GM21360 (cell line): ENCODE data around the gene BST1.
"Not testable (repeated sequence)": the region's sequence is repeated elsewhere in the genome, so short reads cannot be mapped to it uniquely, and the experiment has no call there.

Source experiments
- ATAC-seq: cut with Tn5 transposase; IDR thresholded peaks from one replicate; pipeline ENCODE4 v1.9.1; 2021; ENCODE audit warnings: mild to moderate bottlenecking, moderate library complexity; ENCODE audit not compliant: unreplicated experiment

Gene BST1

DNA sequence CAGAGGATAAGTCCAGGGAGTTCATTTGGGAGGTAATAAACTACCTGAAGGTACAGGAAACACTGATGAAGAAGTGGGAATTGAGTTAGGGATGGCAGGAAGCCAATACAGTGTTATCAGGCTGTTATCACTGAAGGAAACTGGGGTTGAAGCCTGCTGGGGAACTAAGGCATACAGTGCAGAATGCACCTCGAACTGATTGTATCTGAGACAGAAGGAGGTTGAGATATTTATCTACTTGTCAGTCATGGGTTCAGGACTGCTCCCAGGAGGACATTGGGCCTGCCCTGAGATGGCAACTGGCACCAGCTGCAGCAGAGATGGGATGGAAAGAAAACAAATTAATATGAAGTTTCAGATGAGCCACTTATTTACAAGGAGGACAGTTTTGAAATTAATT lies 39.8 kb downstream of the BST1 start:
- ATAC-seq, result no peak

DNA sequence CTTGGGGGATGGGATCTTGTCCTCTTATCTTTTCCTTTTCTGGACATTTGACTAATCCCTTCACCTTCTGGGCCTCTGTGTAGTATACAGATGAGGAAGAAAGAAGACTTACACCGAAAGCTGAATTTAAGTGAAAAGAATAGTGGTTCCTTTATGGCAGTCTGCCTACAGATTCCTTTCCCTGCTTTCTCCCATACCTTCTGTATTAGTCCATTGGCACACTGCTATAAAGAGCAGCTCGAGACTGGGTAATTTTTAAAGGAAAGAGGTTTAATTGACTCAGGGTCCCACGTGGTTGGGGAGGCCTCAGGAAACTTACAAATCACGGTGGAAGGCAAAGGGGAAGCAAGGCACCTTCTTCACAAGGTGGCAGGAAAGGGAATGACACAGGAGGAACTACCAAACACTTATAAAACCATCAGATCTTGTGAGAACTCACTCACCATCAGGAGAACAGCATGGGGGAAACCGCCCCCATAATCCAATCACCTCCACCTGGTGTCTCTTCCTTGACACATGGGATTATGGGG lies 41.2 kb downstream of the BST1 start:
- no peak for ATAC-seq

DNA sequence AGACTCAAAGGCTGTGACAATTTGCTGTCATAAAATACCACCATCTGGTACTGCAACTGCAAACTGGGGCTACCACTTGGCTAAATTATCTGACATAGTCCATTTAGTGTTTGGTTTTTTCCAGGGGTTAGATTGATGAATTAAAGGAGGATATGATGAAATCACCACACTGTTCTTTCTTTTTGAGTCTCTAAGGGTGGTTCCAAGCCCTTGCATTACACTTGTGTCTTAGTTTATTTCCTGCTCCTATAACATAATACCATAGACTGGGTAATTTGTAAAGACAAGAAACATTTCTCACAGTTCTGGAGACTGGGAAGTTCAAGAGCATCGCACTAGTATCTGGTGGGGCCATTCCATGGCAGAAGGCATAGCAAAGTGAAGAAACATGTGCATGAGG lies 43.2 kb downstream of the BST1 start:
- no peak for ATAC-seq

DNA sequence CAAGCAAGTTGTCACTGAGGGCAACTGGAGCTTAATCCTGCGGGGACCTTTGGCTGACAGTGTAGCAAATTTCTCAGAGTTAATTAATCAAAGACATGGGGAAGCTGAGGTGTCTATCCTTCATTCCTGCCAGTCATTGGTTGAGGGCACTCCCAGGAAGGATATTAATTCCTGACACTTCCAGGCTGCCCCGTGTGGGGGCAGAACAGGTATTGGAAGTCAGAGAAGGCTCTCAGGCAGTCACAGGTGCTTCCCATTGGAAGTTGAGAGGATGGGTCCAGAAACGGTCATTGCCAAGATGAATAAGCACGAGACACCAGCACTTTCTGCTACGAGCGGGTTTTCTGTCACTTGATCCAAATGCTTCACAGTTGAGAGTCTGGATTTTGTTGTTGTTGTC lies 46.1 kb downstream of the BST1 start:
- ATAC-seq, result no peak

DNA sequence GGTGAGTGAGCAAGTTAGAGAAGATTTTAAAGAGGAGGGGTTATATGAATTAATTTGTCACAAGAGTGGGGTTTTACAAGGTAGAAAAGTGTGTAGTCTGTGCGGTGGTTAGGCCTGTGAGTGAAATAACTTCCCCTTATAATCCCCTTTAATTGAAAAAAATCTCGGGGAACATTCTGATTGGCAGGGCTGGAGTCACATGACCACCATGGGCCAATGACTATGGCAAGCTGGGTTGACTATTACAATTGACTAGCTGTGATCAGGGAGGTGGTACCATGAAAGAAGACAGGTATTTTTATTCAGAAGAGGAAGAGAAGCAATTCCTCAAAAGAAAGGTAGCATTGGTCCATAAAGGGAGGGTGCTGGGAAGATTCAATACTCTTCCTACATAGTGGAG lies 48.3 kb downstream of the BST1 start:
- no peak for ATAC-seq

DNA sequence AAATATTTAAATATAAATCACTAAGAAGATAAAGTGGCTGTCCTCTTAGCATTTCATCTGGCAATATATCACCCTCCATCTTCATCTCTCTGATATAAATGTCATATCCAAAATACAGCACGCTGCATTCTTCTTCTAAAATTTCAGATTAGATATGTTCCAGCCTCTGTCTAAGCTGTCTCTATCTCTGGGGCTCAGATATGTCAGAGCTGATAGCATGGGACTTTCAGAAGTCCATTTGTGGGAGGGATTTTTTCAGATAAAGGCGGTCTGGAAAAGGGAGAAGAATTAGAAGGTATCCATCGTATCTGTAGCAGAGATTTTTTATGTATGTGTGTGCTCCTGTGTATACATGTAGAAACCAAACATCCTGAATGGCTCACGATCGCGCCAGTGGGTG lies 50.2 kb downstream of the BST1 start:
- no peak for ATAC-seq

DNA sequence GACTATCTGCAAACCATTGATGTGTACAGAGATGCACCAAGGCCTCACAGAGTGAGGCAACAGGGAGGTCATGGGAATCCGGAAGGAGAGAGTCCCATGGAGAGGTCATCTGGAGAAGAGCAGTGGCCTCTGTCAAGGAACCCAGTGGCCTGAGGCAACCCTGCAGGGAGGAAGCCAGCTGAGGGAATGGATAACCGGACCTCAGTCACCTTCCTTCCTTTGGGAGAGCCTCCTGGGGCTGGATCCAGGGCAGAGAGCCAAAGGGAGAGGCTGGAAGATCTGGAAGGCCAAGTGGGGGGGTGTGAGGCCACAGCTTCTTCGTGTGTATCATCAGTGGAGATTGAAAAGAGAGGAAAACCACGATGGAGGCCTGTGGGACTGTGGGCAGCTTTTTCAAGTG lies 50.9 kb downstream of the BST1 start:
- ATAC-seq, result no peak

DNA sequence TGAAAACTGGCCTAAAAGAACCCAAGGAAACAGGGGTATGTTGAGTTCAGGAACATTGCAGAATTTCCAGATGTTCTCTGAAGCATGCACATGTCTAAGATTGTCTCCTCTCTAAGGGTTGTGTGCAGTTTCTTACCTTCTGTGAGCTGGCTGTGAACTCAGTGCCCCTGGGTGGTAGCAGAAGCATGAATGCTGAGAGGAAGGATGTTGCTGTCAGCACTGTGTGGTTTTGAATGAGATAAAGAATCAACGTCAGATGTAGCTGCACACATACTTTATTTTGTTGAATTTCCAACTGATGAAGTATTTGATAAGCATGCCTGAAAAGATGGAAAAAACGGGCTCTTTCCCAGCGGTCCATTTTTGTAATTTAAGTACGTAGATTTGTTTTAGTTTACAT lies 51.5 kb downstream of the BST1 start:
- ATAC-seq, result no peak

DNA sequence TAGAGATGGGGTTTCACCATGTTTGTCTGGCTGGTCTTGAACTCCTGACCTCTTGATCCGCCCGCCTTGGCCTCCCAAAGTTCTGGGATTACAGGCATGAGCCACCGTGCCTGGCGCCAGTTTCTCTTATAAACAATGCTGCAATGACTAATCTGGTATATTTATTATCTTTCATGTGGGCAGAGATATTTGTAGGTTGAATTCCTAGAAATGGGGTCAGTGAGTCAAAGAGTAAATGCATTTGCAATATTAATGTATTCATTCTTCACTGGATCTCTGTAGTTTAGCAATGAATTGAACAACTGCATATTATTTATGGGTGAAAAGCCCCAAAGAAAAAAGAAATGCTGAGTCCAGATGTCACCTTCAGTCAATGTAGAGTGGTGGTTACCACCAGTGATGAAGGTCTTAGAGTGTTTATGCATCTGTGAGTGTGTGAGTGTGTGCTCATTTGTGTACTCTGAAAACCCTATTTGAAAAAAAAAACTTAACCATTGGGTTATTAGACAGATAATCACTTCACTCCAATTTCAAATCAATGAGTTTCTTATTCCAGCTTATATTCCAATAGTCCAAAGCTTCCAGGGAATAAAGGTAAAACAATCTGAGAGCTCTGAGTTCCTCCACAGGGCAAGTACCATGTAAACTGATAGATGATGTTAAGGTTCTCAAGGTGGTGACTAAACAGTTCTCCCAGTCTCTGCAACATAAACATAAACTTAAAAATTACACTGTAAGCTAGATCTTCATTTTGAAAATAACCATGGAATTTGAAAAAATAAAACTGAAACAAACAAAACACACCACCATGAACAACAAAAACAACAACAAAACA lies 52.7 kb downstream of the BST1 start:
- ATAC-seq, result peak; percentile 20

DNA sequence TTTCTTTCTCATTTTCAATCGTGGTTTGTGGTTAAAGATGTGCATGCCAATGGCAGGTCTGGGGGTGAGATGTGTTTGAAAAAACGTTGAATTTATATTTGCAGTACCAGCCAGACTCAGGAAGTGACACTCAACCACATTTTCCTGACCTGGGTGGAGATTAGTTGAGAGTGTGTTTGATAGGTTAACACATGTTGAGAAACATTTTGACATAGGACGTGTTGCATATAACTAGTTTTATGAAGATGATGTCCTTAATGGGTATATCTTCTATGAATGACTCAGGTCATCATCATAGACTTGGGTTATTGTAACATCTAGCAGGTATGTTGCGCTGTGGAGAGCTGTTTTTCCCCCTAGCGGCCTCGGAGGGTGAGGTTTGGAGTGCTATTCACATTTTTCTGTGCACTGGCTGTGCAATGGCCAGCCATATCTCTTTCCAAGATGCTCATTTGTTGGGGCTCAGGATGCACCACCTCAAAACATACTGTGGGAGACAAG lies 53.5 kb downstream of the BST1 start:
- peak; percentile 83 for ATAC-seq

DNA sequence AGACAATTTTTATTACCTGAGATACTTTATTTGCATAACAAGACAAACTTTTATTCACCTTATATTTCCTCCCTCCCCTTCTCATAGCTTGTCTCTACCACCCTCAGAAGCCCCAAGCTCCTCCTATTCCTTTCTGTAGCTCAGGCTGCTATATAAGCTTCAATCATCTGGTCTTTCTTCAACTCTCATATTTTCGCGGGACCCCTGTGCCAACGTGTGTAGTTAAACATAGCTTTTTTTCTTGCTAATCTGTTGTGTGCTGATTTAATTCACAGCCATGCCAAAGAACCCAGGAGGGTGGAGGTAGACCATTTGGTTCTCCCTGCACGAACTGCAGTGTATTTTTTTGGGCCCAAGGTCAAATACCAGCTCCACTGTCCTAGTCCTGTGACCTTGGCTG lies 54.2 kb downstream of the BST1 start:
- ATAC-seq, result no peak

DNA sequence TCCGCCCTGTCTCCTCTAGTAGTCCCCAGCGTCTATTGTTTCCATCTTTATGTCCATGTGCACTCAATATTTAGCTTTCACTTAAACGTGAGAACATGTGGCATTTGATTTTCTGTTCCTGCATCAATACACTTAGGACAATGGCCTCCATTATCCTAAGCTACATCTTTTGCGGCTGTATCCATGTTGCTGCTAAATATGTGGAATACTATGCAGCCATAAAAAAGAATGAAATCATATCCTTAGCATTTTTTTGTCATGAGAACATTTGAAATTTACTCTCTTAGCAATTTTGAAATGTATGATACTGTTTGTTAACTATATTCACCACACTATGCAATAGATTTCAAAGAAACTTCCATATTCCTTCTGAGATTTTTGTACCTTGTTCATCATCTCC lies 55.4 kb downstream of the BST1 start:
- no peak for ATAC-seq

DNA sequence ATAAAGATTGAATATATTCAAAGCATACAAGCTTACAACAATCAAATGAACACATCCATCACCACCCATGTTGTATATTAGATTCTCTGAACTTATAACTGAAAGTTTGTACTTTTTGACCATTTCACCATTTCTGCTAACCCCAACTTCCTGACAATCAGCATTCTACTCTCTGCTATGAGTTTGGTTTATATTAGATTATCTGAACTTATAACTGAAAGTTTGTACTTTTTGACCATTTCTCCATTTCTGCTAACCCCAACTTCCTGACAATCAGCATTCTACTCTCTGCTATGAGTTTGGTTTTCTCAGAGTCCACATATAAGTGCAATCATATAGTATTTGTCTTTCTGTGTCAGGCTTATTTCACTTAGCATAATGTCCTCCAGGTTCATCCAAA lies 59.6 kb downstream of the BST1 start:
- ATAC-seq, result not testable (repeated sequence)

DNA sequence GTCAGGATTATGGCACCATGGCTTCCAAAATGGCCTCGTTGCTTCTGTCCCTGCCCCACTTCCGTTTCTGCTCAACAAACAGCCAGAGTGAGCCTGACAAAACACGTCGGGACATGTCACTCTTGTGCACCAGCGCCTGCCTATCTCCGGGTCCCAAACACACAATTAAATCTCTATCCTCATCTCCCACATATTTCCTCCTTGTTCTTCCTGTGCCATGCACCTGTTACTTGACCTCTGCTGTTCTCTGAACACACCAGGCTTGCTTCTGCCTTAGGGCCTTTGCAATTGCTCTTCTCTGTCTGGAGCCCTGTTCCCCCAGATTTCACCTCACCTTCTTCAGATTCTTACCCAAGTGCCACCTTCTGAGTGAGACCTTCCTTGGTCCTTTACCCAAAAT lies 62.5 kb downstream of the BST1 start:
- ATAC-seq, result no peak

DNA sequence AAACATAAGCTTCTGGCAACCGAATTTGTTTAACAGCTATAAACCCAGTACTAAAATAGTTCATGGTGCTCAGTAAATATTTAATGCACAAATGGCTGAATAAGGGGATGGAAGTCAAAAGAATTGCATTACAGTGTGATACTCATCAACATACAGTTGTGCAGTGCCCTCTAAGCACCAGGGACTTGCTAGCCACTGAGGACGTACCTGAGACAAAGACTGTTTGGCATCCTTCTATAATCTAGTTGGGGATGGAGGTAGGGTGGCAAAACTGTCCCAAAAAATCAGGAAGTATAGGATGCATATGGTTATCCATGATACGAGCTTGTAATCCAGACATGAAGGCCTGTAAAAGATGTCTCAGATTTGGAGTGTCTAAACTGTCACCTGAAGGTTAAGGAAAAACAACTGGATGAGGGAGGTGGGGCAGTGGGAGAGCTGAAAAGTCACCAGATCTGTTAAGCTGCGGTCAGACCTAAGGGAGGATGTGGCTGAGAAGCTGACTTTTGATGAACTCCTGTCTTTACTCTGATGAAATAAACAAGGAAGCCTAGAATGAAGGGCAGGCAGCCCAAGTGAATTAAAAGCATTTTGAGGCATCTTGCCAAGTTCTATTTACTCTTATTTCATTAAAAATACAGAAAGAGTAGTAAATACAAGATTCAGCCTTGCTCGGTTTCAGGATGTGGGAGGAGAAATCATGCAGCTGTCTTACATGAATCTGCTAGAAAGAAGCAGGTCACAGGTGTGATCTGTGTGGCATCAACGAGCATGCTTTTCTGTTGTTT lies 63.2 kb downstream of the BST1 start:
- no peak for ATAC-seq

DNA sequence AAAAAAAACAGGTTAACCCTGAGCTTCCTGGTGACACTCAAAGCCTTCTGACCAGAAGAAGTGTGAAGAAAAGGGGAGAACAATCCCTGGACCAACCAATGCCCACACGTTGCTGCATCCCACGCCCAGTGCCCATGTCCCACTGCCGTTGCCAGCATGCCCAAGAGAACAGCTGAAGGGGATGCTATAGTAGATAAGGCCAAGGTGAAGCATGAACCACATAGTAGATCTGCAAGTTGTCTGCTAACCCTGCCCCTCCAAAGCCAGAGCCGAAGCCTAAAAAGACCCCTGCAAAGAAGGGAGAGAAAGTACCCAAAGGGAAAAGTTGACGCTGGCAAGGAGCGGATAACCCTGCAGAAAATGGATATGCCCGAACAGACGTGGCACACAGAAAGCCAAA lies 64.0 kb downstream of the BST1 start:
- ATAC-seq, result no peak

DNA sequence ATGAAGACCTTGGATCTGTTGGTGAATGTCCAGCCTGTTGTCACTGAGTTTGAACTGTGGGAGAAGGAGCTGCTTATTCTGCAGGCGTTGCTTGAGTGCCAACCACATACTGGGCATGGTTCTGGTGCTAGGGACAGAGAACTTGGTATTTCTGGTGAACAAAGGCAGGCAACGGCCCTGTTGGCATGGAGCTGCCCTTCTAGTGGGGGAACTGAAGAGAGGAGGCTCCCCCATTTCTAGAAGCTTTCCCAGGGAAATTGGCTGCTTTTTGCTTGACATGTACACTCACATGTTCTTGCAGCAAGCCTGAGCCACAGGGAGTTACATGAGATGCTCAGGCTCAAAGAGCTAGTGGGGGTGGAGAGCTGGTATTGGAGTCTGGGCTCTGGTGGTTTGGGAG lies 66.3 kb downstream of the BST1 start:
- no peak for ATAC-seq

DNA sequence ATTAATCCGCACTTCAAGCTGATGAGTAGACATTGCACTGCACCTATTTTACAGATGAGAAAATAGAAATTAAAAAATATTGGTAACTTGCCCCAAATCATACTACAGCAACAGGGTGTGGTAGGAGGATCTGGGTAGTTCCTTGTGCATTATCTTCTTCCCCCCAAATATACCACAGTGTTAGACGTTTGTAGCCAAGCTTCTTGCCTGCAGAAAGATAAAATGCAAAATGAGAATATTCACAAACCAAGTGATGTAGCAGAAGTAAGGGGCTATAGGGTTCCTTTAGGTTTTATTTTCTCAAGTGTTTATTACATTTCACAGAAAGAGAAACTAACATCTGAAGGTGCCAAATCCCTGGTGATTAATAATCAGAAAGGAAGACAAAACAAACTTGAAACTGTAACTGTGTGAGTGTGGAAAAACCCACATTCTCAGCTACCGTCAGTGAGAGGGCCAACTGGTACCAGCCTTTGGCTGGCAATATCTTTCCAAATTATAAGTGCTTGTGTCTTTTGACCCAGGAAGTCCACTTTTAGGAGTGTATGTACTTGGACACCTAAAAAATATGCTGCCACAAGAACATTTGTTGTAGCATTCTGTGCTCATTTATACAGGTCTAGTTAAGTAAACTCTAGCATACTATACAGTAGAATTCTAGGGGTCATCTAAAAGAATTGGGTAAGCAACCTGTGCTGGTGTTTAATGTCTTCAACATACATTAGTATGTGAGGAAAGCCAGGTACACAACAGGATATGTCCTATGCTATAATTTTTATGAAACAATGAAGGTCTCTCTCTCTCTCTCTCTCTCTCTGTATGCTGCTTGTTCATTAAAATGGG lies 68.6 kb downstream of the BST1 start:
- peak; percentile 91 for ATAC-seq

DNA sequence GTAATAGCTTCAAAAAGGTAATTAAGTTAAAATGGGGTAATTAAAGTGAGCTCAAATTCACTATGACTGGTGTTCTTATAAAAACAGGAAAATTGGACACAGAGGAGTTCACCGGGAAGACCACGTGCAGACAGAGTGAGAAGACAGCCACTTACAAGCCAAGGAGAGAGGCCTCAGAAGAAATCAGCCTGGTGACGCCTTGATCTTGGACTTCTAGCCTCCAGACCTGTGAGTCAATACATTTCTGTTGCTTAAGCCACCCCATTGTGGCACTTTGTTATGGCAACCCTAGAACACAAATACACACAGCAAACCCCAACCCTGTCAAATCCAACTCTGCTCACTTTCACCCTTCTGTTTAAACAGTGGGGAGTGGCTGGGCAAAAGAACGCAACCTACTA lies 71.2 kb downstream of the BST1 start:
- ATAC-seq, result no peak

DNA sequence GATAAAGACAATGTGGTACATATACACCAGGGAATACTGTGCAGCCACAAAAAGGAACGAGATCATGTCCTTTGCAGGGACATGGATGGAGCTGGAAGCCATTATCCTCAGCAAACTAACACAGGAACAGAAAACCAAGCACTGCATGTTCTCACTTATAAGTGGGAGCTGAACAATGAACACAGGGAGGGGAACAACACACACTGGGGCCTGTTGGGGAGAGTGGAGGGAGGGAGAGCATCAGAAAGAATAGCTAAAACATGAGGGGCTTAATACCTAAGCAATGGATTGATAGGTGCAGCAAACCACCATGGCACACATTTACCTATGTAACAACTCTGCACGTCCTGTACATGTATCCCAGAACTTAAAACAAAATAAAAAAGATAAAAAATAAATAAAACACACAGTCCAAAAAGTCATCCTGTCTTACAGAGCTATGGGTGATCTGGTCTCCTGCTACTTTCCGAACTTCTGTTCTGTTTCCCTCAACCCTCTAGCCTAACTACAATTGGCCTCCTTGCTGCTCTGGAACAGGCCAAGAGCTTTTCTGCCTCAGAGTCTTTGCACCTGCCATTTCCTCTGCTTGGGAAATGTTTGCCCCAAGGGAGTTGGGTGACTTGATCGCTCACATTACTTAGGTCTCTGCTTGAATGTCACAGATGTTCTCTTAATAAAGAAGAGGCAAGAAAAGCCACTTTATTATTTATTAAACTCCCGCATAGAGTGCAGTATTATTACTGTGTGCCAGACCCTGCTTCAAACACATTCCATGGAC lies 74.2 kb downstream of the BST1 start:
- ATAC-seq, result no peak
